M059J (cell line): Measurements from ENCODE around the gene GALNTL6. TPM values are rescaled to one million over a fixed set of nuclear protein-coding genes. Genes with fewer than 3 reads are reported as not detected.
A peak's percentile ranks its signal among the peaks of the same experiment; 100 is the strongest.

Source experiments
- DNase-seq: peaks from one replicate; pipeline ENCODE4 v3.0.0-alpha.2; 2012; ENCODE audit warnings: low read depth
- total RNA-seq: library from RNA; depleted of rRNA; stranded (reverse); fragments of >200 nt; shearing (Covaris generic); gene quantifications from 2 replicates; pipeline ENCODE4 v1.2.3, GENCODE V29; 2014

The GALNTL6 gene
- total RNA-seq, 1 experiment from 2014 or later, result not detected

DNA sequence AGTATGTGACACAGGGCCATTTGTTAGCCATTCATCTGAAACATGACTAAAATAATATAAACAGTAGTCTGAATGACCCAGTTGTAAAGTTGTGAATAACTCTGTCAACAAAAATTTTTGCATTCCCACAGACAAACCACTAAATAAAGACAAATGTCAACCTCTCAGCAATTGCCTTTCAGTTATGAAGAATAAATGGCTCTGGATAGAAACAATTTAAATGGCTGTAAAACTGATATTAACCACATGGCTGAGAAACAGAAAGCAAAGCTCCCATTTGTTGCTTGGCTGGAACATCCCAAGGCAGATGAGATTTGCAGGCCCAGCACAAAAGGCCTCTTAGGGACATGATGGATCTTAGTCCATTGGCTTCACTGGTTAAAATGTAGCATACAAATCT lies 296.3 kb downstream of the GALNTL6 start:
- no peak for DNase-seq

DNA sequence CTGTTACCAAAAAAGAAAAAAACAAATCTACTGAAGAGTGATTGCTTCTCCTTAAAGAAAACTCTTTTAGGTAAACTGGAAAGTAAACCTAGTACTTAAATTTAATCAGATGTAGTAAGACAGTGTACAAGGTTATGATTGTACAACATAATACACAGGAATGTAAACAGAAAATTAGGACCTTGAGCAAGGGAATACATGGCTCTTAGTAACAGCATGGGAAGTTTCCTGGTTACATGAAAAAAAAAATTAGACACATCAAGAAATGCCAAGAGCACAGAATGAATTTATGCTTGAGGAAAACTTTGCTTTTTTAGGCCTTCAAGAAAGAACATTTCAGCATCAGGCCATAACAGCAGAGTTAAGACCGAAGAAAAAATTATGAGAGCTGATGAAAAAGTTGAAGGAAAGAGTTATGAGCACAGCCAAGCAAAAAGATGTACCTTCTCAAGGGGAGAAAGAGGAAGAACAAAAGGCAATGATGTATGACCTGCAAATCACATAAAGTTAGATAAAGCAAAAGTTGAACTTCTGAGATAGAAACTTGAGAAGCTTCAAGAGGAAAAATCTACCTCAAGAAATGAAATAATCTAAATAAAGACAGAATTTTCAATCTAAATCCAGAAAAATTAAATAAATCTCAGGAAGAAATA lies 311.6 kb downstream of the GALNTL6 start:
- DNase-seq, result no peak

DNA sequence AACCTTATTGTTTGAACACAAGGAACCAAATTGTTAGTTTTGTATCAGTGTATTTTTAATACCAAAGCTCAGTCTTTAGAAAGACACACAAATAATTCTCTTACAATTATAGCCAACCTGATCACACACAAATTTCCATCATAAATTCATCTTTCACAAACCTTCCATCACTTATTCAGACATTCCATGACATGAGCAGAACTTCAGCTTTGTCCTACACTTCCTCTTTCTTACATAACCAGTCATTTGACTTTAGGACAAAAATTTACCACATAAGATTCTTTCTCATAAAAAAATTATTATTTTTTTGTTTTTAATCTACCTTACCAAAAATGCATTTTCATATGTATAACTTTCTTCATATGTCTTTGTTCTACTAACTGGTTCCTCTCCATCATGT lies 312.2 kb downstream of the GALNTL6 start:
- no peak for DNase-seq

DNA sequence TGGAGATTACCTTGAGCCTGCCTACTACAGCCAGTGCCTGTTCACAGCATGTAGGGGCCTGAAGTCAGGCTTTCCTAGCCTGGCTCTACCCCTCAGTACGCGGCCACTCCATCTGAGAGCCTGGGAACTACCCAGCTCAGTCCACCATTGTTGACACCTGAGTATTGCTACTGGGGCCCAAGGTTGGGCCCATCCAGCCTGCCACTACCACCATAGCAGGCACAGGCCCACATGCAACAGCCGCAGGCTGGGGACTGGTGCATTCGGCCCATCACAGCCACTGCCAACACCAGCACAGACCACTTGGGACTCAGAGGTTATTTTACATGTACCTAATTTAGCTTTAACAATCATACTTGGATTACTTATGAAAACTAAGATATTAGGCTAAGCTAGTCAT lies 314.0 kb downstream of the GALNTL6 start:
- no peak for DNase-seq

DNA sequence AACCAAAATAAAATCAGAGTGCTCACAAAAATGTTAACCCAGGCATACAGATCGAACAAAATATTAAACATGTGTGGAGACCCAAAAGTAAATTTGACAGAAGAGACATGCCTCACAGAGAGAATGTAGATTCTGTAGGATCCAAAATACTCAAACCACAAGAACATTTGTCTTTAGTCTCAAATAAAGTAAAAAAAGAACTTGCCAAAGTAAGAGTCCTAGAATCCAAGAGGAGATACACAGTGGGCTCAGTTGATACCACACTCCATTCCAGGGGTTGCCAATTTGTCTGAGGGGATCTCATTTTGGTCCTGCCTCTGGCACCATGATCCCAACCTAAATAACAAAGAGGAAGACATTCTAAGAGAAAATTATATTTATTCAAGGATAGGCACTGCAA lies 316.4 kb downstream of the GALNTL6 start:
- DNase-seq, result no peak

DNA sequence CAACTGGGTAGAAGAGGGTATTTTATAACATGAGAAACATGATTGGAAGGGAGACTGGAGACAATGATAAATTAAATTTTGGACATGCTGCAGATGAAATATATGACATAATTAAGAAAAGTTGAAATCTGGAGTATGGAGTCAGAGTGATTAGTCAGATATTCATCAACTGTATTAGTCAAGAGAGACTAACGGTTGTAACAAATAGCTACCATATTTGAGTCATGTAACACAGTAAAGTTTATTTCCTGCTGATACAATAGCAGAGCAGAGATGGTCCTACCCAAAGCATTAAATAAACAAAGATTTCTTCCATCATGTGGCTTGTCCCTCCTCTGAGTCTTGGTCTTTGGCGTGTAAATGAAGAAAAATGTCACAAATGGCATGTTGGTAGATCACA lies 321.3 kb downstream of the GALNTL6 start:
- DNase-seq, result no peak

DNA sequence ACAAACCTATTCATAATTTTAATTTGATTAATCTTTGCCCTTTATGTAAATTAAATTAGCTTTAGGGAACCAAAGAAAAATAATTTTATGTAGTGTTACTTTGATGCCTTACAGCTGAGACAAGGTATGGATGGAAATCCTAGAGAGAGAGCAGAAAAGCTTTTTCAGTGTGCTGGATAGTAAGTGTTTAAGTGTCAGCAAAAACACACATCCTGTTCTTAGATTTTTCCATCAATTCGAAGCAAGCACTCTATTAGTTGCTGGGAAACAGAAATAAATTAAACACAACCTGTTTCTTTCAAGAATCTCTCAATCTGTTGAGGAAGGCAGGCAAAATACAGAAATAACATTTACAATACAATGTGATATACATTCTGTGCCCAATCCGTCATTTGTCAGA lies 327.8 kb downstream of the GALNTL6 start:
- DNase-seq, result no peak

DNA sequence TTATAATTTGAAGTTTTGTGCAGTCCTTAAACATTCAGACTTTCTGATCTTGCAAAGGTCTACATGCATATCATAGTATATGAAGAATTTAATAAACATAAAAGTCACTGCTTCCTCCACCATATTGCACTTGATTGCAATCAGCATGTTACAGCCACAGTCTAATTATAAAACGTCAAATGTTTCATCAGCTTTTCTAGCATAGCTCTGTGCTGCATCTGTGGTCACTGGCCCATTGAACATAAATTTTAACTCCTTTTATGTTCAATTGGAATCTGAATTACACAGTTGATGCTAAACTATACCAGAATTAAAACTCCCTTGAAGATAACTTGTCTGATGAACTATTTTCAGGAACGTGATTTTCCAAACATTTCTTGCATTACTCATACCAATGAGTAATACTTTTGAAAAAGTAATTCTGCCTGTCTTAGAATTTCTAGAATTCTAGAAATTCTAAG lies 329.1 kb downstream of the GALNTL6 start:
- no peak for DNase-seq

DNA sequence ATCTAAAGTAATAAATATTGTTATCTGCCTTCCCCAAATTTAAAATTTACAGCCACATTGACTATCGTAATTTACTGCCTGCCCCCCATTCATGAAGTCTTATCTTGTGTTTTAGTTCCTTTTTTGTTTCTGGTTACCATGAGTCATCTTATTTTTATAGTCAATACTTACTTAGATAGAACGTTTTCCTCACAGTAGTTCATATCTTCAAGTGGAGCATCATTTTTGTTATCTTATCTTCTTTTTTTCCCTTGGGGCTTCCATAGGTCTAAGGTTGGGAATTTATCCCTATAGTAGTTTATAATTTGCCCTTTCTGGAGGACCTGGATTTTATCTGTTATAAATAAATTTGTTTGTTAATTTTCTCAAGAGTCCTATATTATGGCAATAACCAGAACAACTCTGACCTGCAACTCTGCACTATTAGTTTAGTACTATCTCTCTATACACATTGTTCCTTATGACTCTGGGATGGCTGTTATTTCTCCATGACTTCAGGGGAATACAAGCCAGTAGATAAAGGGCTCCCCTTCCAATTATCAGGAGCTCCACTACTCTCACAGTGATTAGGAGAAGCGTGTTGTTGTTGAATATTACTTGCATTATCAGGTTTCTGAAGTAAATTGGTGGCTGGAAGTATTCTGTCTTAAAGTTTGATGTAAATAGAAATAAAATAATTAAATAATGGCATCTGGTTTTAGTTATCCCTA lies 330.6 kb downstream of the GALNTL6 start:
- no peak for DNase-seq

DNA sequence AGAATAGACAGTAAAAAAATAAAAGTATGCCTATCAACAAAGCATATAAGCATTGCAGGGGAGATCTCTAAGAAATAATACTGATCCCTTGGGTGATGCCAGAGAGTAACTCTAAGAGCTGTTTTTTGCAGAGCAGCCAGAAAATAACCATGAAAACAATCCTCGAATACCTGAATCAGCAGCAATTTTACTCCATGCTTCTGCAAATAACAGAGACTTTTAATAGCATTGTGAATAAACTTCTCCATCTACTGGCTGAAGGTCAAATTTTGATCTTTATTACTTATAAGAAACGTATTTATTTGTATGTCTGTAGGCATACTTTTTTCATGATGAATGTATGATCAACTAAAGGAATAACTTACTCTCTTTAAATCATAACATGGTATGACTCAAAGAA lies 334.5 kb downstream of the GALNTL6 start:
- DNase-seq, result no peak

DNA sequence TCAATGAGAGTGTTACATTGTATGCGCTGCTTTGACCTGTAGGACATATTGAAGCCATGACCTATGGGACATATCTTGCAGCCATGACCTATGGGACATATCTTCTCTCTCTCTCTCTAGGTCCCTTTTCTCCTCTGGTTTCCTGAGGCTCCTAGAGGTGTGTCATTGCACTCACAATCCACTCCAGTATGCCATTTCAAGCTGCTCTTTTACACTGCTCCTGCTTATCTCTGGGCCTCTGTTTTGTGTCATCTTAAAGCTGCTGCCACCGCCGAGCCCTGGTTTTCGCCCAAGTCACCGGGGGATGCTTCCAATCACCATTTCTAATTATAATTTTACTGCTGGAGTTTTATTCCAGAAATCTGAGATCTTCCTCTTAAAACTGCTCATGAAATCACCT lies 336.1 kb downstream of the GALNTL6 start:
- no peak for DNase-seq

DNA sequence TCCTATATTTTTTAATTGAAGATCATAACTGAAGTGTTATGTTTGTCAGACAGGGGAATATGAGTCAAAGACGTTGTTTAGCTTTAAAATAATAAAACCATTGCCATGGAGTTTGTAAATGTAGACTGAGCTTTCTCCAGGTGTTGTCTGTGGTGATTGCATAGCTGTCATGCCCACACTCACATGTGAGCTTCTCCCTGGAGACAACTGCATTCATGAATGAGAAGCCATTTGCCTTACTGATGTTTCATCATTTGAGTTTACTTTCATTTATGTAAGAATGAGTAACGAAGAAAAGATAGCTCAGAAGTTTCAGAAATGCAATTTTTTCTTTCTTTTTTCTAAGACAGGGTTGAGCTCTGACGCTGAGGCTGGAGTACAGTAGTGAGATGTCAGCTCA lies 339.1 kb downstream of the GALNTL6 start:
- no peak for DNase-seq

DNA sequence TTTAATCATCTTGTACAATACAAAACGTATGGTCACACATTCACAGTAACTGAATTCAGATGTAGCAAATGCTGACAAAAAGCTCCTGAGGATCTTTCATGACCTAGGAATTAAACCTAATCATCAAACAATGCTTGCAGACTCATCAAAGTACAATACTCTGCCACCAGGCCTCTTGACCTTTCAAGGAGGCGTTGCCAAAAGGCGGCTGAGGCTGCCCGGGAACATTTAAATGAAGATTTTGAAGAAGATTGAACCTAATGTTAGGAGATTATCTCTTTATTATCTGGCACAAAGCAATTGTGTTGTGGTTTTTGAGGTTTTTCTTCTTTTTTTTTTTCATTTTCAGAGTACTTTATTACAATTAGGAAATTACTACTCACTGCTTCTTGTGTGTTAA lies 340.5 kb downstream of the GALNTL6 start:
- no peak for DNase-seq

DNA sequence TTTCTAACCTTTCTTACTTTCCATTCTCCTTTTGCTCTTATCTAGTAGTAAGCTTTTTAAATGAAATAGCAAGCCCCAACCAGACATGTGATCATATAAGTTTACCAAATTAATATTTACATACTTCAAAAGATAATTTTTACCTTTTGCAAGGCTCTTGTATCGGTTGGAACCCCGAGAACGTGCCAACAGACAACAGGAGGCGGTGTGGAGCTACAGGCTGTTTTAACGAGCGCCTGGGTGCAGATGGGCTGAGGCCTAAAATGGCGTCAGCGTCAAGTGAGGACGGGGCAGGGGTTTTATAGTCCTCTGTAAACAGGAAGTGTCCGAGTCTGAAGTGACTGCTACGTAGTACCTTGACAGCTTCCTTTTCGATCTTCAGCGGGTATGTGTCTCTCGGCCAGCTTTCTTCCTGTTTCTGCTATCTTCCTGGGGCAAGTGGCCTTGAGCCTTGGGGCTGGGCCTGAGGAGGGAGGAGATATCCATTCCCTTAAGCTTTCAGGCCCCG lies 342.7 kb downstream of the GALNTL6 start:
- DNase-seq, result no peak

DNA sequence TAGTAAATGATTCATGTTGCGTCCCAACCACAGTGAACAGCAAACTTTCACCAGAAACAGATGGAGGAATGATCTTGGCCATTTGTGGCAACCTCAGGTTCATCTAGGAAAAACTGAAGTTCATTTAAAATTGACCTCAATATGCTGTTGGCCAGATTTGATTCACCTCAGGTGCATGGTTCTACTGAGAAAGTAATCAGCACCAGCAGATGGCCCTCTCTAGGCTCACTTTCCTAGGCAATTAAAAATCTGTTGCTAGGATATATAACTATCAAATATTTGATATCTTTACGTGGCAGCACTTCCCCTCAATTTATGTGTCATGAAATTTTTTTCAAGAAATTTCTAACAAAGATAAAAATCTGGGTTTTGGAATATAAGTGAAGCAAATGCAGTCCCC lies 344.7 kb downstream of the GALNTL6 start:
- DNase-seq, result no peak

DNA sequence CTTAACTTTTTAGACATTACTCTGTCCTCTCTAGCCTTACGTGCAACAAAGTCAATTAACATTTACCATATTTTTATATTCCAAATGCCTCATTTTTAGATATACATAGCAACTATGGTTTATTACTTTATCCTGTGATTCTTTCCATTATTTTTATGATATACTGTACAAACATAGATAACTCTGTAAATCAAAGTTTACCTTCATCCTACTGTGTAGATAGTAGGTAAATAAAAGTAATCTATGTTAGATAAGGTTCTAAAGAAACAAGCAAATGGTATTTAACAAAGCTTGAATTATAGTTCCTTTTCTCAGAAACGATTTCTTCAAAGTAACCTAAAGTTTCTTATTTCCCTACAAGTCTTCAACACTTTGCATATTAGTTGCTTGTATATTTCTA lies 350.0 kb downstream of the GALNTL6 start:
- DNase-seq, result no peak

DNA sequence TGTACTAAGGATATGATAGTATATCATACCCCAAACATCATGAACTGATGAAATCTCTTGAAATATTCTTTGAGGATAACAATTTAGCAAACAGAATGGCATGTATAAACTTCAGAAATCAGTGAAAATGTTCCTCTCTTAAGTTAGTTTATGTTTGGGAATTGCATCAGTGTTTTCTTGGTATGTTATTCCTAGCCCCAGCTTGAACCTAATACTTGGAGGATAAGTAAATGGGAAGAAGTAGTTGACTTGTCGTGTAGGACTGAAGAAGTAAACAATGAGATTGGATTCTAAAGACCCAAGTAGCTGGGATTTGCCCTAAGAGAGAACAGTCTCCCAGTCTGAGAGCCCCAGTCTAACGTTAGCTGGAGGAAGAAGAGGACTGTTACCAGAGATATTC lies 355.7 kb downstream of the GALNTL6 start:
- no peak for DNase-seq

DNA sequence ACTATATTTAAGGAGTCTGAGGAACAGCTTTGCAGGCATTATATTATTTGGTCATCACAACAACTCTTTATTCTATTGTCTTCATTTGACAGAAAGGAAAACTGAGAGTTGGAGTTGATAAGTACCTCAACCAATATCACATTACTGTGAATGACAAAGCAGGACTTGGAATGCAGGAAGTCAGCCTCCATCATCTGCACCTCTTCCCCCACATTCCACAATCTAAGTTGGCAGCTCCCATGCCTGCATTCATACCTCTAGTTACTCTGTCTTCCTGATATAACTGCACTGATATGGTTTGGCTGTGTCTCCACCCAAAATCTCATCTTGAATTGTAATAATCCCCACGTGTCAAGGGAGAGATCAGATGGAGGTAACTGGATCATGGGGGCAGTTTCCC lies 356.7 kb downstream of the GALNTL6 start:
- DNase-seq, result no peak

DNA sequence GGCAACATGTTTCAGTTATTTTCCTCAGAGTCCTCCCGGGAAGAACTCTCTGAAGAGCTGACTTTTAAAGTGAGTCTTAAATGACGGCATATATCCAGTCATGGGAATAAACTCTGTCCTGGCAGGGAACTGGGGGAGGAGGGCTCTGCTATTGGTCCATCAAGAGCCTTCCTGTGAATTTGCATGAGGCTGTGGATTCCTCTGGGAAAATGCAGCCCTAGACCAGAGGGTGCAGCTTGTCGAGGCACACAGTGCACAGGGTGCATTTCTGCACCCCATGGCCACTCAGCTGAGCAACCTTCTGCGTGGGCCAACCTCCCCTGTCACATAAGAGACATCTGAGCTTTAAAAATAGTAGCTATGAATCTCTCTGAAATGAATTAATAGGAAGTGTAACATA lies 360.0 kb downstream of the GALNTL6 start:
- DNase-seq, result no peak

DNA sequence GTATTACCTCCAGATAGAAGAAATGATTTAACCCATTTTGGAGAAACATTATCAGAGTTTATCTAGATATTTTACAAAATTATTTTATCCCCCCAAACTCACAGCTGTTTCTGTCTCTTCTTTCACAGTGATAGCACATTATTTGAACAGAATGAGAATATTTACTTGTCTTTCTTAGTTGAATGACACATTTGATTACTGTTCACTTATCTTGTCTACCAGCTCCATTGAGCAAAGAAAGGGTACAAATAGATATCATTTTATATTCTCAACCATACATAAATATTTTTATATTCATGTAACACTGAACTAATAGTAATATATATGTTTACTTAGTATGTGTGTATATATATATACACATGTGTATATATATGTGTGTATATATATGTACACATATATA lies 364.2 kb downstream of the GALNTL6 start:
- DNase-seq, result no peak

DNA sequence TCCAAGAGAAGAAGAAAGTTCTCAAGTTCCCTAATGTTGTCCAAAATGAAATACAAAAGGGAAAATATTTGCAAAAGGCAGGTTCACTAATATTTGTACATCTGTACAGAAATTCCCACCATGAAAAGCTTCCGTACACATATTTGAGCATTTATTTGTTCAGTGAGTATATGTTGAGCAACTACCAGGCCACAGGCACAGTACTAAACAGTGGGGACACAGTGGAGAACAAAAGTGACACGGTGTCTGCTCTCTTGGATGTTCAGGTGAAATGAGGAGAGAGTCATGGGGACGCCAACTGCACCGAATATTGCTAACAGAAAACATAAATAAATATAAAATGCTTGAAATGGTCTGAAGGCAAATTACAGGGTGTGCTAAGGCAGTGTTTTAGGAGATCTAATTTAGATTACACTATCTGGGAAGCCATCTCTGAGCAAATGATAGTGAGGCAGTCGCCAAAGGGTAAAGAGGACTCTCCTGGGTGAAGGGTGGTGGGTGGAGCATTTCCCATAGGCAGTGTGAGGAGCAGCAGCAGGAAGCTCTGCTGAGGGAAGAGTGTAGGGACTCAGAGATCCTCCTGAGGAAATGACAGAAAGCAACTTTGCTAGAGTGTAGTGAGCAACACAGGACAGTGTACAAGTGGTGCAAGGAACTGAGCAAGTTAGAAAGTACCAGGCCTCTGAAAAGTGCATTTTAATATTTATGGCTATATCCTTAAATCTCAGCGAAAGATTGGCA lies 375.2 kb downstream of the GALNTL6 start:
- no peak for DNase-seq

DNA sequence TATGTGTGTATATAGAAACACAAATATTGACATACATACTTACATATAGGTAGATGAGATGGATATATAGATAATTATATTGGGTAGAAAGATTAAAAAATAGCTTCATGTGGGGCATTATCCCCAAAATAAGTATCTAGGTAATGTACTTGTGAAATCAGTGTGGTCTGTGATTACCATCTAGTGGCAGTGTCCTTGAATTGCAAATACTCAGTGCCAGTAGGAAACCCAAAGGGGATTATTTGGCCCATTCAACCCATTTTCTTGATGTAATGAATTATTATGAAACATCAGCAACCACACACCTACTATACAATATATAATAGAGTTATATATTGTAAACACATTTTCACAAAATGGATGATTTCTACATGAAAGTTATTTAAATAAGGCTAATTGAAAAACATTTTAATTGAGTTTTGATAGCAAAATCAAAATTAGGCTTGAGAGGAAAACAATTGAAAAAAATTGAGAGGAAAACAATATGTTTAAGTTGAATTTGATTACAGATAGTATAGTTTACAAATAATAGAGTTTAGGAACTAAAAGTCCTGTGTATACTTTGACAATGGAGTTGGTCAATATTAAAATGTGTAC lies 389.4 kb downstream of the GALNTL6 start:
- DNase-seq, result peak; percentile 0
